SU-DHL-6 (cell line): ENCODE data around the gene SLC11A2.

Experiments
- EZH2phosphoT487 ChIP-seq: fragments of 200-600 bp; sonication (generic), shearing (Covaris generic); conservative IDR thresholded peaks from 2 replicates; pipeline ENCODE4 v1.6.1; 2018; ENCODE audit warnings: mild to moderate bottlenecking, antibody characterized with exemption, low read length, moderate library complexity, mixed read lengths
- TF ChIP-seq, protein P1 (sequence below): fragments of 200-600 bp; sonication (generic); IDR thresholded peaks from one replicate; pipeline ENCODE4 v1.5.1; 2017; ENCODE audit warnings: antibody characterized with exemption, mild to moderate bottlenecking, low read length, moderate library complexity; ENCODE audit not compliant: insufficient read depth, poor library complexity, severe bottlenecking

DNA sequence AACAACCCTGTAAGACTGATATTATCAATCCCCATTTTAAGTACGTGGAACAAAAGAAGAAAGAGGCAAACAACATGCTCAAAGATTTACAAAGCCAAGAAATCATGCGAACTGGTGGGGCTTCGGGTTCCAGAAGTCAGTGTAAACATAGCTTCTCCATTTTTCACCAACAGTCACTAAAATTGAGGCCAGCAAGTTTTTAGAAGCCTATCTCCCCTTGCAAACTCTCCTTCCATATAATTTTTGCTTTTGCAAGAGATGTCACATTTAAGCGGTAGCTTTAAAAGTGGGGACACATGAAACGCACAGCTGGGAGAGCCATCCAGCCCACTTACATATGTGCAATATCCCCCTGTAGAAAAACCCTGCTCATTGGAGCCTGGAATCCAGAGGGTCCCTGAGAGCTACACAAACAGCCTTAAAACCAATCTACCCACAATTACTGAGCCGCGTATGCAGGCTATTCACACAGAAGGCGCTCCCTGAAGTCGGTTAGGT, 797 bp downstream of the SLC11A2 start:
- TF ChIP-seq, protein P1, sequence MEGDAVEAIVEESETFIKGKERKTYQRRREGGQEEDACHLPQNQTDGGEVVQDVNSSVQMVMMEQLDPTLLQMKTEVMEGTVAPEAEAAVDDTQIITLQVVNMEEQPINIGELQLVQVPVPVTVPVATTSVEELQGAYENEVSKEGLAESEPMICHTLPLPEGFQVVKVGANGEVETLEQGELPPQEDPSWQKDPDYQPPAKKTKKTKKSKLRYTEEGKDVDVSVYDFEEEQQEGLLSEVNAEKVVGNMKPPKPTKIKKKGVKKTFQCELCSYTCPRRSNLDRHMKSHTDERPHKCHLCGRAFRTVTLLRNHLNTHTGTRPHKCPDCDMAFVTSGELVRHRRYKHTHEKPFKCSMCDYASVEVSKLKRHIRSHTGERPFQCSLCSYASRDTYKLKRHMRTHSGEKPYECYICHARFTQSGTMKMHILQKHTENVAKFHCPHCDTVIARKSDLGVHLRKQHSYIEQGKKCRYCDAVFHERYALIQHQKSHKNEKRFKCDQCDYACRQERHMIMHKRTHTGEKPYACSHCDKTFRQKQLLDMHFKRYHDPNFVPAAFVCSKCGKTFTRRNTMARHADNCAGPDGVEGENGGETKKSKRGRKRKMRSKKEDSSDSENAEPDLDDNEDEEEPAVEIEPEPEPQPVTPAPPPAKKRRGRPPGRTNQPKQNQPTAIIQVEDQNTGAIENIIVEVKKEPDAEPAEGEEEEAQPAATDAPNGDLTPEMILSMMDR = no peak
- no peak for TF ChIP-seq EZH2phosphoT487
